HepG2 (cell line): ENCODE results near the gene MTHFR. TPM values are rescaled to one million over a fixed set of nuclear protein-coding genes. Genes with fewer than 3 reads are reported as not detected.

Source experiments
- ARID2 ChIP-seq: sonication (generic); formaldehyde crosslinking; IDR thresholded peaks from 2 replicates; pipeline ENCODE4 v1.8.1; 2022; ENCODE audit warnings: mild to moderate bottlenecking, missing genetic modification reagents, borderline replicate concordance
- ATRX ChIP-seq: sonication (generic); formaldehyde crosslinking; IDR thresholded peaks from 2 replicates; pipeline ENCODE4 v1.4.0; 2020; ENCODE audit warnings: missing genetic modification reagents, borderline replicate concordance
- CHD2 ChIP-seq: IDR thresholded peaks from 2 replicates; pipeline ENCODE4 v1.6.1; 2011; ENCODE audit warnings: low read depth, low read length, improper control_type of control experiment
- EED ChIP-seq: sonication (generic); formaldehyde crosslinking; IDR thresholded peaks from 2 replicates; pipeline ENCODE4 v1.5.0; 2020; ENCODE audit warnings: mild to moderate bottlenecking, missing genetic modification reagents
- HOXA9 ChIP-seq: sonication (generic); formaldehyde crosslinking; IDR thresholded peaks from 2 replicates; pipeline ENCODE4 v1.8.1; 2022; ENCODE audit warnings: missing genetic modification reagents, mild to moderate bottlenecking, moderate library complexity, borderline replicate concordance
- MLX ChIP-seq: IDR thresholded peaks from 2 replicates; pipeline ENCODE4 v1.6.1; 2016
- MTA1 ChIP-seq: sonication (generic); formaldehyde crosslinking; IDR thresholded peaks from 2 replicates; pipeline ENCODE4 v1.4.0; 2020; ENCODE audit warnings: missing genetic modification reagents, mild to moderate bottlenecking, borderline replicate concordance
- MXD4 ChIP-seq: IDR thresholded peaks from 2 replicates; pipeline ENCODE4 v1.6.1; 2016; ENCODE audit warnings: mild to moderate bottlenecking, missing biosample characterization, missing genetic modification reagents
- NR2C2 ChIP-seq: sonication (generic); formaldehyde crosslinking; IDR thresholded peaks from 2 replicates; pipeline ENCODE4 v1.4.0; 2020; ENCODE audit warnings: missing genetic modification reagents, mild to moderate bottlenecking, moderate library complexity, borderline replicate concordance
- NR2F1 ChIP-seq, 2 experiments: fragments of 450-650 bp in 1 of 2; formaldehyde crosslinking in 1 of 2; IDR thresholded peaks; 2 replicates each; pipeline versions ENCODE4 v1.5.0 to v1.6.1; 2016 to 2020; ENCODE audit warnings: mild to moderate bottlenecking in 1 of 2, missing compliant biosample characterization in 1 of 2, missing genetic modification reagents in 1 of 2, moderate library complexity in 1 of 2
- PCBP2 ChIP-seq: fragments of 200-400 bp; formaldehyde crosslinking; optimal IDR thresholded peaks from 2 replicates; pipeline ENCODE3; 2018; ENCODE audit warnings: low read length, low read depth; ENCODE audit not compliant: poor library complexity, severe bottlenecking
- SKIL ChIP-seq: sonication (generic); formaldehyde crosslinking; IDR thresholded peaks from 2 replicates; pipeline ENCODE4 v1.8.0; 2022; ENCODE audit warnings: missing genetic modification reagents, mild to moderate bottlenecking, moderate library complexity, borderline replicate concordance
- SP4 ChIP-seq: sonication (generic); formaldehyde crosslinking; IDR thresholded peaks from 2 replicates; pipeline ENCODE4 v1.8.1; 2023; ENCODE audit warnings: mild to moderate bottlenecking, missing genetic modification reagents
- TFE3 ChIP-seq: IDR thresholded peaks from 2 replicates; pipeline ENCODE4 v1.6.1; 2016
- ZKSCAN5 ChIP-seq: sonication (generic); formaldehyde crosslinking; IDR thresholded peaks from 2 replicates; pipeline ENCODE4 v1.5.1; 2020; ENCODE audit warnings: mild to moderate bottlenecking, missing genetic modification reagents
- ZNF263 ChIP-seq: sonication (generic); formaldehyde crosslinking; IDR thresholded peaks from 2 replicates; pipeline ENCODE4 v1.4.0; 2020; ENCODE audit warnings: missing genetic modification reagents
- ZNF34 ChIP-seq: sonication (generic); formaldehyde crosslinking; IDR thresholded peaks from 2 replicates; pipeline ENCODE4 v1.4.0; 2020; ENCODE audit warnings: mild to moderate bottlenecking, missing genetic modification reagents, borderline replicate concordance
- ZNF562 ChIP-seq: sonication (generic); formaldehyde crosslinking; IDR thresholded peaks from 2 replicates; pipeline ENCODE4 v1.8.0; 2022; ENCODE audit warnings: missing genetic modification reagents, borderline replicate concordance
- ZNF687 ChIP-seq: sonication (generic); formaldehyde crosslinking; IDR thresholded peaks from 2 replicates; pipeline ENCODE4 v1.5.1; 2020; ENCODE audit warnings: mild to moderate bottlenecking, missing genetic modification reagents, moderate library complexity
- ZNF747 ChIP-seq: sonication (generic); formaldehyde crosslinking; IDR thresholded peaks from 2 replicates; pipeline ENCODE4 v1.8.1; 2023; ENCODE audit warnings: missing genetic modification reagents, mild to moderate bottlenecking, borderline replicate concordance
- polyA plus RNA-seq, 8 experiments: library from polyadenylated mRNA; depleted of rRNA in 3 of 8; stranded (reverse) in 7 of 8; unstranded in 1 of 8; fragments of >200 nt; fragmentation: Illumina TruSeq in 4 of 8; extraction: Trizol in 4 of 8; gene quantifications; 2 replicates each; pipeline versions ENCODE4 v1.2.1 to v1.2.3, GENCODE V29; 2011 to 2016; ENCODE audit warnings: low read depth in 4 of 8, missing spikeins in 1 of 8, mixed read lengths in 1 of 8; ENCODE audit not compliant: insufficient read depth in 1 of 8
- total RNA-seq, 5 experiments: library from RNA; depleted of rRNA; stranded (reverse); fragments of >200 nt; fragmentation: Illumina TruSeq; extraction: Trizol; gene quantifications; 2 replicates each; pipeline ENCODE4 v1.2.3, GENCODE V29; 2016; ENCODE audit warnings: low read depth in 1 of 5

Gene MTHFR
- total and polyA plus RNA-seq, 2 of the 13 experiments (the other 11 are each of a cell fraction or from before 2014, with no cell fraction given): 3.8 to 8.2 TPM

GRCh38 chr1:11802973-11803885 is 2.5 kb downstream of the MTHFR start (continued):
- no peak for TF ChIP-seq ATRX
- no peak for TF ChIP-seq TFE3 (CRISPR knock-in tag)
- peak; percentile 84; the same call in 1 of the 2 replicates for TF ChIP-seq NR2C2 (CRISPR knock-in tag)
- TF ChIP-seq PCBP2: no peak
- TF ChIP-seq HOXA9 (CRISPR knock-in tag): no peak
- TF ChIP-seq SP4 (CRISPR knock-in tag): no peak
- TF ChIP-seq ZKSCAN5 (CRISPR knock-in tag): no peak
- TF ChIP-seq SKIL (CRISPR knock-in tag): no peak
- TF ChIP-seq NR2F1 (CRISPR knock-in tag; IDR thresholded peaks at IDR 0.05): no peak
- TF ChIP-seq CHD2: no peak
- no peak for TF ChIP-seq ZNF34 (CRISPR knock-in tag)
- TF ChIP-seq MTA1 (CRISPR knock-in tag): 0 out of 2 replicates have a peak, but pooled peaks have one; percentile 11
- no peak for TF ChIP-seq ZNF562 (CRISPR knock-in tag)
- no peak for TF ChIP-seq ARID2 (CRISPR knock-in tag)
- no peak for TF ChIP-seq ZNF747
- 0 out of 2 replicates have a peak, but pooled peaks have one; percentile 12 for TF ChIP-seq MXD4 (CRISPR knock-in tag)
- peak; percentile 74 for TF ChIP-seq ZNF687
- TF ChIP-seq EED (CRISPR knock-in tag): no peak
- TF ChIP-seq MLX (CRISPR knock-in tag): no peak
- 0 out of 2 replicates have a peak, but pooled peaks have one; percentile 5 for TF ChIP-seq ZNF263 (CRISPR knock-in tag)
